Measurements from ENCODE around the gene KANSL3.

Gene KANSL3

DNA sequence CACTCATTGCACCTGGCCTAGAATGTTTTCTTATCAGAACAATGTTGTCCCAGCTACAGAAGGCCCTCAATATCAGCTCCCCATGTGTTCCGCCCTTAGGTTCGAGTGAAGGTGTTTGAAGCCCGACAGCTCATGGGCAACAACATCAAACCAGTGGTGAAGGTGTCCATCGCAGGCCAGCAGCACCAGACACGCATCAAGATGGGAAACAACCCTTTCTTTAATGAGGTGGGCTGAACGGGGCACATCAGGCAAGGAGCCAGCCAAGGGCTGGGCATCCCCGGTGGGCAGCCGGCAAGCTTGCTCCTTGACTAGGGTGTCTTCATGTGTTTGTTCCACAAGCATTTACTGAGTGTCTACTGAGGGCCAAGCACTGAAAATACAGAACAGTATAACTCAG, 13.7 kb upstream of the KANSL3 start:
- TF ChIP-seq, protein P1, sequence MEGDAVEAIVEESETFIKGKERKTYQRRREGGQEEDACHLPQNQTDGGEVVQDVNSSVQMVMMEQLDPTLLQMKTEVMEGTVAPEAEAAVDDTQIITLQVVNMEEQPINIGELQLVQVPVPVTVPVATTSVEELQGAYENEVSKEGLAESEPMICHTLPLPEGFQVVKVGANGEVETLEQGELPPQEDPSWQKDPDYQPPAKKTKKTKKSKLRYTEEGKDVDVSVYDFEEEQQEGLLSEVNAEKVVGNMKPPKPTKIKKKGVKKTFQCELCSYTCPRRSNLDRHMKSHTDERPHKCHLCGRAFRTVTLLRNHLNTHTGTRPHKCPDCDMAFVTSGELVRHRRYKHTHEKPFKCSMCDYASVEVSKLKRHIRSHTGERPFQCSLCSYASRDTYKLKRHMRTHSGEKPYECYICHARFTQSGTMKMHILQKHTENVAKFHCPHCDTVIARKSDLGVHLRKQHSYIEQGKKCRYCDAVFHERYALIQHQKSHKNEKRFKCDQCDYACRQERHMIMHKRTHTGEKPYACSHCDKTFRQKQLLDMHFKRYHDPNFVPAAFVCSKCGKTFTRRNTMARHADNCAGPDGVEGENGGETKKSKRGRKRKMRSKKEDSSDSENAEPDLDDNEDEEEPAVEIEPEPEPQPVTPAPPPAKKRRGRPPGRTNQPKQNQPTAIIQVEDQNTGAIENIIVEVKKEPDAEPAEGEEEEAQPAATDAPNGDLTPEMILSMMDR (IDR thresholded peaks at IDR 0.05): no peak
- TF ChIP-seq ZFX (IDR thresholded peaks at IDR 0.05; ENCODE audit: borderline replicate concordance): no peak
- no peak overlapping the region for H3K27ac ChIP-seq

GRCh38 chr2:96649342-96649741, 11.2 kb upstream of the KANSL3 start:
- TF ChIP-seq, protein P1 (IDR thresholded peaks at IDR 0.05): no peak
- TF ChIP-seq ZFX (IDR thresholded peaks at IDR 0.05; ENCODE audit: borderline replicate concordance): no peak
- H3K27ac ChIP-seq: no peak overlapping the region

- TF ChIP-seq, protein P1 (IDR thresholded peaks at IDR 0.05): no peak
- TF ChIP-seq ZFX (IDR thresholded peaks at IDR 0.05; ENCODE audit: borderline replicate concordance): no peak
- no peak overlapping the region for H3K27ac ChIP-seq
These were observed 10.3 kb upstream of the KANSL3 start for GRCh38 chr2:96648306-96648930.

DNA sequence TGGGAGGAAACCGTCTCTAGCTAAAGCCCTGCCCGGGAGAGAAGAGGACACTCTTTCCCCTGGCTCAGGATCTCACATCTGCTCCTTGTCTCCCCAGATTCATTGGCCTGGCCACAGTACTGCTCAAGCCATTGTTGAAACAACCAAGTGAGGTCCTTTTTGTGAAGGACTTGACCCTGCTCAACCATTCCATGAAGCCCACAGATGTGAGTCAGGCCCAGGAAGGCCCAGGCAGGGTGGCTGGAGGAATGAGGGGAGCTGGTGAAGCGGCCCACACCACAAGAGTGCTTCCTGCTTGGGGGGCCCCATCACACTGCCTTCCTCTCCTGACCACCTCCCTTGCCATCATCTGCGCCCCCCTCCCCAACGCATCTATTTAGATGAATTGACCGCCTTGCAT, 9.6 kb upstream of the KANSL3 start:
- no peak overlapping the region for H3K27ac ChIP-seq
- TF ChIP-seq ZFX (IDR thresholded peaks at IDR 0.05; ENCODE audit: borderline replicate concordance): no peak
- TF ChIP-seq, protein P1 (IDR thresholded peaks at IDR 0.05): no peak

GRCh38 chr2:96642564-96643360, 4.7 kb upstream of the KANSL3 start, which contains the start of gene FER1L5:
FER1L5 (plus strand) TSS chr2:96642764; CDS start chr2:96642837, 73 bp downstream.
- no peak for TF ChIP-seq ZFX (IDR thresholded peaks at IDR 0.05; ENCODE audit: borderline replicate concordance)
- TF ChIP-seq, protein P1 (IDR thresholded peaks at IDR 0.05): no peak
- H3K27ac ChIP-seq: no peak within 1 kb of the TSS

- H3K27ac ChIP-seq: peak overlapping the region; percentile 69
- TF ChIP-seq ZFX (IDR thresholded peaks at IDR 0.05; ENCODE audit: borderline replicate concordance): no peak
- TF ChIP-seq, protein P1 (IDR thresholded peaks at IDR 0.05): no peak
These were observed 548 bp downstream of the KANSL3 start for GRCh38 chr2:96637385-96638143.
